NCI-H510A treated with DMSO at 0.1 percent for 48 hours (cell line): ENCODE measurements around the gene ADA.
"Not testable (repeated sequence)": the region's sequence is repeated elsewhere in the genome, so short reads cannot be mapped to it uniquely, and the experiment has no call there.

ENCODE experiments used
- DNase-seq: peaks from one replicate; lab custom pipeline; 2025; lab: John Stamatoyannopoulos, UW

The ADA gene

GRCh38 chr20:44651684-44652423 lies at the start of gene ADA:
ADA (minus strand) TSS chr20:44651699; CDS start chr20:44651607, 92 bp downstream.
- peak; percentile 69 for DNase-seq

GRCh38 chr20:44700306-44700705 lies 48.8 kb upstream of the ADA start:
- no peak for DNase-seq

GRCh38 chr20:44698351-44698750 lies 46.9 kb upstream of the ADA start:
- no peak for DNase-seq

DNA sequence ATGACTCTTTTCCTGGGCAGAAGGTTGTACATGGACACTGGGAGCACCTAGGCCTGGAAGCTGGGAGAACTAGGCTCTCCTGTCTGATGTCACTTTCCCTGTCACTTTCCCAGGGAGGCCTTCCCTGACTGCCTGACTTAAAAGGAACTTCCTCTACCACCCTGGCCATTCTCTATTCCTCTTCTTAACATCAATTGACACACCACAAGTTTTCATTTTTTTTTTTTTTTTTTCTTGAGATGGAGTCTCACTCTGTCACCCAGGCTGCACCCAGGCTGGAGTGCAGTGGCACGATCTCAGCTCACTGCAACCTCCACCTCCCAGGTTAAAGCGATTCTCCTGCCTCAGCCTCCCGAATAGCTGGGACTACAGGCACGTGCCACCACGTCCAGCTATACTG lies 45.5 kb upstream of the ADA start:
- DNase-seq = not testable (repeated sequence)

GRCh38 chr20:44696315-44696714 lies 44.8 kb upstream of the ADA start:
- no peak for DNase-seq

DNA sequence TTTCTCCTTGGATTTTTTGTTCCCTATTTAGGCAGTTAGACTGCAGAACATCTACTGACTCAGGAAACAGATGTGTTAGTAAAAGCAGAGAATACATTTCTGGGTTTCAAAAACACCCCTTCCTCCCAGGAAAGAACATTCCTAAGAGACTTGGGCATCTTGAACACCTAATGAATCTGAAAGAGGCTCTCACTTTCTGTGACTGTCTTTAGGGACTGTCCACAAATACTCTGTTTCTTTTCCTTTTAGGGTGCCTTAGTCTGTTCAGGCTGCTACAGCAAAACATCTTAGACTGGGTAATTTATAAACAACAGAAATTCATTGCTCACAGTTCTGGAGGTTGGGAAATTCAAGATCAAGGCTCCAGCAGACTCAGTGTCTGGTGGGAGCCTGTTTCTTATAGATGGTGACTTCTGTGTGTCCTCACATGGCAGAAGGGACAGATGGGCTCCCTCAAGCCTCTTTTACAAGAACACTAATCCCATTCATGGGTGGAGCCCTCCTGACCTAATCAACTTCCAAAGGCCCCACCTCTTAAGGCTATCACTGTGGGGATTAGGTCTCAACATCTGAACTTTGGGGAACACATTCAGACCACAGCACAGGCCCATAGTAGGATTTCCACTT lies 44.3 kb upstream of the ADA start:
- no peak for DNase-seq

GRCh38 chr20:44695295-44695673 lies 43.8 kb upstream of the ADA start:
- DNase-seq = no peak

GRCh38 chr20:44694159-44694558 lies 42.7 kb upstream of the ADA start:
- no peak for DNase-seq

- no peak for DNase-seq
These were observed 42.1 kb upstream of the ADA start for GRCh38 chr20:44693627-44694026.

DNA sequence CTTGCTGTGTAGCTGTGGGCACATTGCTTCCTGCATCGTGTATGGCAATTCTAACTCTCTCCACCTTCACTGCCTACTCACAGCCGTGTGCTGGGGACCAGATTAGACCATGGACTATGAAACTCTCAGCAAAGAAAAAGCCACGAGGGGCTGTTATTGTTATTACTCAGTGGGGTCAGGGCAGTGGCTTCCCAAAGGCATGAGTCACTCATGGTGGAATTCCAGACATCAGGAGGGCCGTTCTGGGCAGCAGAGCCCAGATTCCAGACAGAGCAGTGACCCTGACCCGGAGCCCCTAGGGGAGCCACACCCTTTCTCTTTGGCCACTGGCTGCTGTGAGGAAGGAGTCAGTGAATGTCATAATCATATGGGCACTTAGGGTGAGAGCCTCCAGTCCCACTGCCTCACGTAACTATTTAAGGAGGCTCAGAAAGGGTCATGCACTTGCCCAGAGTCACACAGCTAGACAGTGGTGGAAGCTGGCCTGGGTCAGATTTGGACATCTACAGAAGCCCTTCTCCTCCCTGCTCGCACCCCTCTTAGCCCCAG lies 41.5 kb upstream of the ADA start:
- no peak for DNase-seq

- no peak for DNase-seq
These were observed 40.2 kb upstream of the ADA start for GRCh38 chr20:44691424-44692423.

DNA sequence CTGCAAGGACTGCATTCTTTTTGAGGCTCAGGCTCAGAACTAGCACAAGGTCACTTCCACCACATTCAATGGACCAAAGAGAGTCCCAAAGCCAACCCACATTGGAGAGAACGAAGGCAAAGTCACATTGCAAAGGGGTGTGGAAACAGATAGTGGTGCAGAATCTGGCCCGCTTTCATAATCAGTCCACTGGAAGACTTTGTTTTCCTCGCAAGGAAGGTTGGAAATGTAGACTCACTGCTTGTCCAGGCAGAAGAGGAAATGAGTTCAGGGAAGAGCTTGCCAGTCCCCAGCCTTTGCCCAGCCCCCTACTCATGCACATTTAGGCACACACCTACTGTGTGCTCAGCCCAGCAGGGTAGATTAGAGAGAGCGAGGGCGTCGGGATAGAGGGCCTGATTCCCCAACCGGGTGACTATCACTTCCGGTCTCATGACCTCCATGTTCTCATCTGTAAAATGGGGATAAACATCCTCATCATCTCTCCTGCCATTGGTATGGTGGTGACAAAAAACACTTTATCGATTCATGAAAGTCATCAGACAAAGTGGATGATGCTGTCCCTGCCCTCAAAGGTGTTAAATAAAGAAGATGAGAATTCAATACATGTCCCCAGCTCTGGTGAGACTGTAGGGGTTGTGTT lies 39.4 kb upstream of the ADA start:
- DNase-seq = no peak

DNA sequence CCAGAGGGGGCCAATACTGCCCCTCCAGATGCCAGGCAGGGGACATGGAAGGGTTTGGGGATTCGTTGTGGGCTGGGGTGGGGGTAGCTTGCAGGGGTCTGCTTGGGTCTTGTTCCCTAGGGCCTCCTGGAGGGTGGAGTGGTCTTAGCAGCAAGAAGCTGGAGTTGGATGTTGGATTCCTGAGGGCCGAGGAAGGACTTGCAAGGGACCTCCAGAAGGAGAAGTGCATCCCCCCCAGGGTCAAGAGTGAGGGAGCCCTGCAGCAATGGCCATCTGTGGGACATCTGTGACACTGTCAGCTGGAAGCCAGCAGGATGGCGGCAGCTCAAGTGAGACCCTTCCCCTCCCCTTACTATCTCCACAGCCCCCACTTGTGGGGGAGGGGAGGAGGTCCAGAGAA lies 38.3 kb upstream of the ADA start:
- no peak for DNase-seq

GRCh38 chr20:44688053-44688625 lies 36.6 kb upstream of the ADA start:
- no peak for DNase-seq

DNA sequence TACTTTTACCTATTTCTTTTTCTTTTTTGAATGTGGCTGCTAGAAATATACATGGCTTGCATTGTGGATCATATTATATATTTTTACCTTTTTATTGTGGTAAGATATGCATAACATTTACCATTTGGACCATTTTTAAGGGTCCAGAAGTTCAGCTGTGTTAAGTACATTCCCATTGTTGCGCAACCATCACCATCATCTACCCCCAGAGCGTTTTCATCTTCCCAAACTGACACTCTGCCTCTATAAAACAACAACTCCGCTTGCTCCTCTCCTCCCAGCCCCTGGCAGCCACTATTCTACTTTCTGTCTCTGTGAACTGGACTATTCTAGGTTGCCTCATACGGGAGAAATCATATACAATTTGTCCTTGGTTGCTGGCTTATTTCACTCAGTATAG lies 35.4 kb upstream of the ADA start:
- DNase-seq = no peak

DNA sequence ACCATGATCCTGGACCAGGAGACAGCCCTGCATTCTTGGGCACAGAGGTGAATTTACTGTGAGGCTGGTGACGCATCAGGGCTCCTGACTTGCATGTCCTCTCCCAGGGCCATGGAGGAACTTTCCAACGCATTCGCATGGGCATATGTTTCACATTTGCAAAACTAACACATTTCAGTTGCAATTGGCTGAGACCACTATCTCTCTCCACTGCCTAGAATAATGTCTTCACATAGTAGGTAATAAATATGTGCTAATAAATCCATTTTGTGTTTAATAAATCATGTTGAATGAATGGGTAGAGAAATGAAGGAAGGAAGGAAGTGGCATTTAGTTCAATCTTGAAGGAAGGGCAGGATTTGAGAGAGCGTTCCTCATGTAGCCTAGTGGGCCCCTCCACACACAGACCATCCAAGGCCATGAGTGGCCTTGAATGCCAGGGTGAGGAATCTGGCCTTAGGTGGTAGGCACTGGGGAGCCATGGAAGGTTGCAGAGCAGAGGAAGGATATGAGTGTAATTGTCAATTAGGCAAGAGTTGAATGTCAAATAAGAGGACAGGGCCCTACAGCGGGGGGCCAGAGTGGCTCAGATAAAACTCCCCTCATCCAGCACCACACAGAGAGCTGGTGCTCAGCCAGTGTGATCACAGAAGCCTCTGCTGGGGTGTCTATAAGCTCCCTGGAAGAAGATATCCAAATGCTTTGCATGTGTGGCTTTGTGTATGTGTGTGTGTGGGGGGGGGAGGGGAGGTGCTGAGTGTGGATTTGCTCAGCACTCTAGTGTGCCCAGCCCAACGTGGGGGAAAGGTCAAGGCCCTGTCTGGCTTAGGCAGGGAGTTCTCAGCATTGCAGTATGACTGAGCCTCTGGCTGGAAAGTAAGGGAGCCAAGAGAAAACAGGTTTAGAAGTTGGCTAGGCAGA lies 32.8 kb upstream of the ADA start:
- no peak for DNase-seq

GRCh38 chr20:44683263-44684046 lies 32.0 kb upstream of the ADA start:
- DNase-seq = peak; percentile 78

GRCh38 chr20:44681796-44682566 lies 30.5 kb upstream of the ADA start:
- no peak for DNase-seq
